Iris pigment epithelial cell (primary cell): Measurements from ENCODE around the gene RPS6KL1.

ENCODE experiments used
- DNase-seq: peaks from one replicate; pipeline ENCODE4 v3.0.0-alpha.2; 2011; ENCODE audit warnings: low read depth

Gene RPS6KL1

GRCh38 chr14:74922752-74923401 is at the start of gene RPS6KL1:
RPS6KL1 (minus strand) TSS chr14:74923260; CDS start chr14:74921541, 1,719 bp downstream.
- peak; percentile 82 for DNase-seq

- no peak for DNase-seq
Observed at GRCh38 chr14:74968811-74969210, 45.8 kb upstream of the RPS6KL1 start.

GRCh38 chr14:74965486-74966153 is 42.6 kb upstream of the RPS6KL1 start:
- no peak for DNase-seq

GRCh38 chr14:74964787-74965485 is 41.9 kb upstream of the RPS6KL1 start:
- no peak for DNase-seq

GRCh38 chr14:74963705-74964271 is 40.7 kb upstream of the RPS6KL1 start:
- peak; percentile 64 for DNase-seq

GRCh38 chr14:74963178-74963704 is 40.2 kb upstream of the RPS6KL1 start:
- no peak for DNase-seq

GRCh38 chr14:74962493-74962892 is 39.4 kb upstream of the RPS6KL1 start:
- no peak for DNase-seq

GRCh38 chr14:74962046-74962445 is 39.0 kb upstream of the RPS6KL1 start:
- no peak for DNase-seq

GRCh38 chr14:74961238-74961911 is 38.3 kb upstream of the RPS6KL1 start:
- DNase-seq: no peak

GRCh38 chr14:74960736-74961135 is 37.7 kb upstream of the RPS6KL1 start:
- DNase-seq: no peak

- no peak for DNase-seq
Observed at GRCh38 chr14:74959596-74960180, 36.6 kb upstream of the RPS6KL1 start.

- DNase-seq: no peak
Observed at GRCh38 chr14:74956280-74957072, 33.4 kb upstream of the RPS6KL1 start.

- DNase-seq: no peak
Observed at GRCh38 chr14:74956027-74956279, 32.9 kb upstream of the RPS6KL1 start.

- DNase-seq: peak; percentile 28
Observed at GRCh38 chr14:74955229-74956026, 32.4 kb upstream of the RPS6KL1 start, which contains the start of gene PGF. PGF (minus strand) TSS chr14:74955597; CDS start chr14:74955242, 355 bp downstream.

GRCh38 chr14:74954947-74955228 is 31.8 kb upstream of the RPS6KL1 start:
- DNase-seq: no peak

GRCh38 chr14:74954232-74954946 is 31.3 kb upstream of the RPS6KL1 start:
- DNase-seq: no peak

- DNase-seq: no peak
Observed at GRCh38 chr14:74953686-74954085, 30.6 kb upstream of the RPS6KL1 start.

GRCh38 chr14:74952697-74953484 is 29.8 kb upstream of the RPS6KL1 start:
- DNase-seq: no peak

- DNase-seq: no peak
Observed at GRCh38 chr14:74952180-74952665, 29.2 kb upstream of the RPS6KL1 start.
